ENCODE data around the gene LRRC71. TPM values are rescaled to one million over a fixed set of nuclear protein-coding genes. Genes with fewer than 3 reads are reported as not detected.
"Not testable (repeated sequence)": the region's sequence is repeated elsewhere in the genome, so short reads cannot be mapped to it uniquely, and the experiment has no call there.

Gene LRRC71
- total RNA-seq, 2 donors from 2014 or later = not detected

GRCh38 chr1:156924478-156925153, 4.2 kb downstream of the LRRC71 start:
- peak; percentile 75 for DNase-seq
- Mint-ChIP-seq H3K4me1 (peaks cover 10% of the 10 kb centered on the region), H3K27me3 (ENCODE audit: insufficient read depth) (peaks cover 100% of the 10 kb centered on the region), H3K9me3 (no peaks in the 10 kb centered on the region), H3K4me3 (peak overlapping the region; percentile 47), H3K27ac (no peak overlapping the region), H3K36me3 (ENCODE audit: low read depth) (no peaks in the 10 kb centered on the region)
- no peaks in the 10 kb centered on the region for H3K36me3 ChIP-seq (ENCODE audit: control insufficient read depth, insufficient read depth, low read length)
- H3K27me3 ChIP-seq (ENCODE audit: control insufficient read depth, insufficient read depth, low read length, poor library complexity, severe bottlenecking) = peaks cover 100% of the 10 kb centered on the region
- no peak overlapping the region for H3K27ac ChIP-seq (ENCODE audit: low read depth, low read length)
- peak overlapping the region; percentile 69 for H3K4me3 ChIP-seq (ENCODE audit: low read length)
- no peaks in the 10 kb centered on the region for H3K4me1 ChIP-seq (ENCODE audit: control insufficient read depth, insufficient read depth, low read length)
- no peak overlapping the region for H3K9ac ChIP-seq (ENCODE audit: extremely low read depth, low read length, poor library complexity, severe bottlenecking)
- 24 to 54% methylated on average over 3 to 22 of the region's 22 CpGs for WGBS, 2 experiments (ENCODE audit: insufficient coverage in 1 of 2, insufficient read length in 1 of 2)
- H3K9me3 ChIP-seq (ENCODE audit: control insufficient read depth, low read length) = no peaks in the 10 kb centered on the region
- no peak for TF ChIP-seq CTCF (conservative IDR thresholded peaks at IDR 0.05)

GRCh38 chr1:156925154-156926010, 5.0 kb downstream of the LRRC71 start:
- Histone ChIP-seq H3K9ac (ENCODE audit: extremely low read depth, low read length, poor library complexity, severe bottlenecking) (no peak overlapping the region), H3K27me3 (ENCODE audit: control insufficient read depth, insufficient read depth, low read length, poor library complexity, severe bottlenecking) (peaks cover 94% of the 10 kb centered on the region), H3K4me3 (ENCODE audit: low read length) (no peak overlapping the region), H3K9me3 (ENCODE audit: control insufficient read depth, low read length) (no peaks in the 10 kb centered on the region), H3K4me1 (ENCODE audit: control insufficient read depth, insufficient read depth, low read length) (no peaks in the 10 kb centered on the region), H3K27ac (ENCODE audit: low read depth, low read length) (no peak overlapping the region), H3K36me3 (ENCODE audit: control insufficient read depth, insufficient read depth, low read length) (no peaks in the 10 kb centered on the region)
- DNase-seq = no peak
- Mint-ChIP-seq H3K9me3 (no peaks in the 10 kb centered on the region), H3K4me3 (peak overlapping the region; percentile 47), H3K4me1 (peaks cover 10% of the 10 kb centered on the region), H3K36me3 (ENCODE audit: low read depth) (no peaks in the 10 kb centered on the region), H3K27me3 (ENCODE audit: insufficient read depth) (peaks cover 99% of the 10 kb centered on the region), H3K27ac (no peak overlapping the region)
- WGBS, 2 experiments (ENCODE audit: insufficient coverage in 1 of 2, insufficient read length in 1 of 2) = 75 to 84% methylated on average over 2 to 5 of the region's 5 CpGs
- TF ChIP-seq CTCF (conservative IDR thresholded peaks at IDR 0.05) = no peak

GRCh38 chr1:156926175-156926574, 5.7 kb downstream of the LRRC71 start:
- H3K4me3 ChIP-seq (ENCODE audit: low read length) = no peak overlapping the region
- no peak overlapping the region for H3K9ac ChIP-seq (ENCODE audit: extremely low read depth, low read length, poor library complexity, severe bottlenecking)
- Mint-ChIP-seq H3K27ac (no peak overlapping the region), H3K9me3 (no peaks in the 10 kb centered on the region), H3K4me1 (peaks cover 10% of the 10 kb centered on the region), H3K4me3 (no peak overlapping the region), H3K36me3 (ENCODE audit: low read depth) (no peaks in the 10 kb centered on the region), H3K27me3 (ENCODE audit: insufficient read depth) (peaks cover 98% of the 10 kb centered on the region)
- H3K36me3 ChIP-seq (ENCODE audit: control insufficient read depth, insufficient read depth, low read length) = no peaks in the 10 kb centered on the region
- no peak for TF ChIP-seq CTCF (conservative IDR thresholded peaks at IDR 0.05)
- H3K9me3 ChIP-seq (ENCODE audit: control insufficient read depth, low read length) = no peaks in the 10 kb centered on the region
- H3K4me1 ChIP-seq (ENCODE audit: control insufficient read depth, insufficient read depth, low read length) = no peaks in the 10 kb centered on the region
- DNase-seq = no peak
- H3K27ac ChIP-seq (ENCODE audit: low read depth, low read length) = no peak overlapping the region
- 87 to 88% methylated on average over 1 to 3 of the region's 3 CpGs for WGBS, 2 experiments (ENCODE audit: insufficient coverage in 1 of 2, insufficient read length in 1 of 2)
- peaks cover 86% of the 10 kb centered on the region for H3K27me3 ChIP-seq (ENCODE audit: control insufficient read depth, insufficient read depth, low read length, poor library complexity, severe bottlenecking)

GRCh38 chr1:156926695-156927094, 6.3 kb downstream of the LRRC71 start:
- not testable (repeated sequence) for H3K4me3 ChIP-seq (ENCODE audit: low read length)

More at GRCh38 chr1:156926695-156927094, 6.3 kb downstream of the LRRC71 start:
- H3K36me3 ChIP-seq (ENCODE audit: control insufficient read depth, insufficient read depth, low read length); H3K4me1 ChIP-seq (ENCODE audit: control insufficient read depth, insufficient read depth, low read length); H3K9me3 Mint-ChIP-seq; DNase-seq; H3K36me3 Mint-ChIP-seq (ENCODE audit: low read depth); H3K27ac ChIP-seq (ENCODE audit: low read depth, low read length); H3K9ac ChIP-seq (ENCODE audit: extremely low read depth, low read length, poor library complexity, severe bottlenecking); H3K27ac Mint-ChIP-seq; H3K9me3 ChIP-seq (ENCODE audit: control insufficient read depth, low read length): not testable (repeated sequence)
- H3K27me3 ChIP-seq (ENCODE audit: control insufficient read depth, insufficient read depth, low read length, poor library complexity, severe bottlenecking) = peaks cover 81% of the 10 kb centered on the region
- Mint-ChIP-seq H3K27me3 (ENCODE audit: insufficient read depth) (peaks cover 95% of the 10 kb centered on the region), H3K4me3 (peak overlapping the region; percentile 49), H3K4me1 (peaks cover 10% of the 10 kb centered on the region)
- WGBS, 2 experiments (ENCODE audit: insufficient coverage in 1 of 2, insufficient read length in 1 of 2) = 86 to 92% methylated on average over 6 of the region's 6 CpGs
